CD4-positive, alpha-beta T cell (primary cell): ENCODE data around the gene RASGRF2. TPM values are rescaled to one million over a fixed set of nuclear protein-coding genes. Genes with fewer than 3 reads are reported as not detected.

Source experiments
- ATAC-seq: fragments of 200-7000 bp; cut with Tn5 transposase; one replicate; pipeline ENCODE4 v1.10.0; 2022; ENCODE audit warnings: mild to moderate bottlenecking; ENCODE audit not compliant: poor library complexity
- CTCF ChIA-PET: fragments of 350-600 bp; sonication (Branson Sonifier 250); formaldehyde crosslinking; loops from one replicate; lab custom pipeline; 2021; ENCODE audit warnings: antibody characterized with exemption, inconsistent platforms; lab: Charles Lee
- POLR2A ChIA-PET: fragments of 350-600 bp; sonication (Branson Sonifier 250); formaldehyde crosslinking; loops from one replicate; lab custom pipeline; 2021; ENCODE audit warnings: antibody characterized with exemption, inconsistent platforms; lab: Charles Lee
- DNase-seq, 14 experiments: peaks; one replicate each; pipeline ENCODE4 v3.0.0-alpha.2; 2013 to 2020; ENCODE audit warnings: mixed read lengths in 2 of 14
- H3K27ac ChIP-seq, 2 donors: one replicate each; pipeline versions ENCODE4 v1.5.1 to v1.7.0; 2013; ENCODE audit warnings: low read length in 2 of 2, low read depth in 1 of 2, mild to moderate bottlenecking in 1 of 2
- H3K27me3 ChIP-seq, 2 experiments: 1 replicate in 1 of 2; 2 replicates in 1 of 2; pipeline versions ENCODE4 v1.6.1 to v1.7.0; 2013; ENCODE audit warnings: low read length in 2 of 2, control low read depth in 1 of 2, mild to moderate bottlenecking in 1 of 2, moderate library complexity in 1 of 2; ENCODE audit not compliant: insufficient read depth in 2 of 2, control insufficient read depth in 1 of 2
- H3K36me3 ChIP-seq: one replicate; pipeline ENCODE4 v1.6.1; 2013; ENCODE audit warnings: low read length, control low read depth; ENCODE audit not compliant: insufficient read depth
- H3K4me1 ChIP-seq: one replicate; pipeline ENCODE4 v1.6.1; 2013; ENCODE audit warnings: low read length, control low read depth; ENCODE audit not compliant: insufficient read depth
- H3K4me3 ChIP-seq: one replicate; pipeline ENCODE4 v1.5.1; 2013; ENCODE audit warnings: mild to moderate bottlenecking, low read length, moderate library complexity
- H3K9me3 ChIP-seq, 2 experiments: 1 replicate in 1 of 2; 2 replicates in 1 of 2; pipeline versions ENCODE4 v1.6.1 to v1.7.0; 2013; ENCODE audit warnings: low read length in 2 of 2, mild to moderate bottlenecking in 2 of 2, control low read depth in 1 of 2, moderate library complexity in 1 of 2; ENCODE audit not compliant: control insufficient read depth in 1 of 2, insufficient read depth in 1 of 2
- H3K27ac Mint-ChIP-seq: one replicate; pipeline ENCODE4 v1.8.0; 2020; ENCODE audit warnings: mixed read lengths
- H3K27me3 Mint-ChIP-seq: one replicate; pipeline ENCODE4 v1.8.0; 2021; ENCODE audit warnings: mixed read lengths
- H3K36me3 Mint-ChIP-seq: one replicate; pipeline ENCODE4 v1.8.0; 2021; ENCODE audit warnings: low read depth, mixed read lengths
- H3K4me1 Mint-ChIP-seq: one replicate; pipeline ENCODE4 v1.8.0; 2021; ENCODE audit warnings: low read depth, mixed read lengths
- H3K4me3 Mint-ChIP-seq: one replicate; pipeline ENCODE4 v1.8.0; 2020; ENCODE audit warnings: mild to moderate bottlenecking, mixed read lengths
- H3K9me3 Mint-ChIP-seq: one replicate; pipeline ENCODE4 v1.8.0; 2020; ENCODE audit warnings: mixed read lengths
- CTCF ChIP-seq: fragments of 200-600 bp; IDR thresholded peaks from one replicate; pipeline ENCODE4 v1.8.0; 2022; ENCODE audit warnings: antibody characterized with exemption, mild to moderate bottlenecking
- intact Hi-C, 2 experiments: fragments of 100-400 bp; cut with DNase I in 1 of 2; cut with micrococcal nuclease in 1 of 2; formaldehyde crosslinking; loops; one replicate each; pipeline versions ENCODE4 v1.15.1 to v1.9.0; 2023 to 2025; cut with DNase I, micrococcal nuclease
- total RNA-seq, 174 experiments: library from RNA in 2 of 174; stranded (reverse) in 2 of 174; gene quantifications; one replicate each; pipeline ENCODE4 v1.2.3 and lab custom pipeline; 2021 to 2026

RASGRF2 gene
- total RNA-seq, 2 experiments from 2014 or later, result 21.9 to 24.9 TPM

GRCh38 chr5:81208904-81209303 lies 248.7 kb downstream of the RASGRF2 start:
- Mint-ChIP-seq H3K4me1 (no peaks in the 10 kb centered on the region), H3K36me3 (peaks cover 90% of the 10 kb centered on the region), H3K4me3 (no peak overlapping the region), H3K27ac (no peak overlapping the region), H3K9me3 (no peaks in the 10 kb centered on the region), H3K27me3 (no peaks in the 10 kb centered on the region)
- no peaks in the 10 kb centered on the region for H3K27me3 ChIP-seq
- no peaks in the 10 kb centered on the region for H3K9me3 ChIP-seq
- CTCF ChIA-PET, result interaction anchor here (0.6 kb wide), 1 partner anchor 9 kb away, joined by 3 read pairs; no protein-coding TSS in a partner anchor
- H3K4me3 ChIP-seq, result no peak overlapping the region
- intact Hi-C loops, result no loop called here
- DNase-seq, result no peak
- ATAC-seq, result no peak
- H3K27ac ChIP-seq, result no peak overlapping the region
- no peaks in the 10 kb centered on the region for H3K4me1 ChIP-seq
- POLR2A ChIA-PET, result no interaction called here
- peaks cover 42% of the 10 kb centered on the region for H3K36me3 ChIP-seq
- no peak for TF ChIP-seq CTCF

- intact Hi-C loops, result no loop called here
These were observed 249.2 kb downstream of the RASGRF2 start for GRCh38 chr5:81209386-81209785.

GRCh38 chr5:81209869-81210493 lies 249.8 kb downstream of the RASGRF2 start:
- H3K4me3 Mint-ChIP-seq, result no peak overlapping the region
- peaks cover 90% of the 10 kb centered on the region for H3K36me3 Mint-ChIP-seq
- ATAC-seq, result no peak

More at GRCh38 chr5:81209386-81209785, 249.2 kb downstream of the RASGRF2 start:
- Mint-ChIP-seq H3K27ac (no peak overlapping the region), H3K36me3 (peaks cover 90% of the 10 kb centered on the region), H3K4me1 (no peaks in the 10 kb centered on the region), H3K9me3 (no peaks in the 10 kb centered on the region), H3K4me3 (no peak overlapping the region), H3K27me3 (no peaks in the 10 kb centered on the region)
- Histone ChIP-seq H3K9me3 (no peaks in the 10 kb centered on the region), H3K27me3 (no peaks in the 10 kb centered on the region), H3K4me1 (no peaks in the 10 kb centered on the region), H3K4me3 (no peak overlapping the region), H3K36me3 (peaks cover 47% of the 10 kb centered on the region), H3K27ac (no peak overlapping the region)
- DNase-seq, result no peak
- no peak for TF ChIP-seq CTCF
- ChIA-PET CTCF (no interaction called here), POLR2A (no interaction called here)
- ATAC-seq, result no peak

More at GRCh38 chr5:81209869-81210493, 249.8 kb downstream of the RASGRF2 start:
- H3K9me3 ChIP-seq, result no peaks in the 10 kb centered on the region
- peaks cover 49% of the 10 kb centered on the region for H3K36me3 ChIP-seq
- no peaks in the 10 kb centered on the region for H3K27me3 ChIP-seq
- no peak overlapping the region for H3K4me3 ChIP-seq
- H3K4me1 ChIP-seq, result no peaks in the 10 kb centered on the region
- CTCF ChIA-PET, result no interaction called here
- intact Hi-C loops, result no loop called here
- no peak overlapping the region for H3K27ac ChIP-seq
- H3K27me3 Mint-ChIP-seq, result no peaks in the 10 kb centered on the region
- no peak overlapping the region for H3K27ac Mint-ChIP-seq
- POLR2A ChIA-PET, result no interaction called here
- H3K4me1 Mint-ChIP-seq, result no peaks in the 10 kb centered on the region
- H3K9me3 Mint-ChIP-seq, result no peaks in the 10 kb centered on the region
- no peak for TF ChIP-seq CTCF
- no peak for DNase-seq
